ENCODE results near the gene ABCB9. TPM values are rescaled to one million over a fixed set of nuclear protein-coding genes. Genes with fewer than 3 reads are reported as not detected.

Gene ABCB9
- total RNA-seq, 4 donors from 2014 or later: 2.3 to 8.4 (median 3.5) TPM

GRCh38 chr12:122974892-122975789, 8.9 kb upstream of the ABCB9 start, which contains the start of gene OGFOD2:
Gene OGFOD2 (plus strand): TSS chr12:122975244. CDS start chr12:122975252, 8 bp downstream.
- Histone ChIP-seq H3K27ac (peak within 1 kb of the TSS; percentile 91 to 99 (median 97)), H3K27me3 (no peaks in the 10 kb centered on the region), H3K36me3 (peaks cover 0 to 27% of the 10 kb centered on the region in 2 donors), H3K9me3 (no peaks in the 10 kb centered on the region), H3K4me3 (peak within 1 kb of the TSS; percentile 89 to 94), H3K4me1 (peaks cover 0 to 55% (median 31%) of the 10 kb centered on the region in 3 donors)
- TF ChIP-seq POLR2AphosphoS5 (IDR thresholded peaks at IDR 0.05) (peak; percentile 77), CTCF (IDR thresholded peaks at IDR 0.05) (peak in 1 of 4 experiments; percentile 8), POLR2A (IDR thresholded peaks at IDR 0.05) (peak in 1 of 2 donors; percentile 26), EP300 (IDR thresholded peaks at IDR 0.05) (no peak)
- WGBS, 2 donors (ENCODE audit: low coverage in 1 of 2): 3% methylated on average over 7 of the region's 66 CpGs; no CpG with 5 or more reads in 1 of the 2 donors
- peak; percentile 89 for ATAC-seq

- Histone ChIP-seq H3K36me3 (peaks cover 0 to 27% of the 10 kb centered on the region in 2 donors), H3K9me3 (no peaks in the 10 kb centered on the region), H3K4me1 (peaks cover 0 to 47% (median 24%) of the 10 kb centered on the region in 3 donors), H3K27ac (peak overlapping the region; percentile 91 to 99 (median 97)), H3K27me3 (no peaks in the 10 kb centered on the region), H3K4me3 (peak overlapping the region; percentile 89 to 94)
- peak; percentile 96 for ATAC-seq
- WGBS, 2 donors (ENCODE audit: low coverage in 1 of 2): 1% methylated on average over 9 of the region's 32 CpGs; no CpG with 5 or more reads in 1 of the 2 donors
- TF ChIP-seq POLR2A (IDR thresholded peaks at IDR 0.05) (no peak), EP300 (IDR thresholded peaks at IDR 0.05) (no peak), POLR2AphosphoS5 (IDR thresholded peaks at IDR 0.05) (peak; percentile 78), CTCF (IDR thresholded peaks at IDR 0.05) (no peak)
Measured at GRCh38 chr12:122974274-122974891, 8.1 kb upstream of the ABCB9 start.

- Histone ChIP-seq H3K9me3 (no peaks in the 10 kb centered on the region), H3K27me3 (no peaks in the 10 kb centered on the region), H3K27ac (no peak overlapping the region), H3K4me3 (no peak overlapping the region), H3K4me1 (peaks cover 0 to 29% (median 20%) of the 10 kb centered on the region in 3 donors), H3K36me3 (no peaks in the 10 kb centered on the region)
- no peak for TF ChIP-seq EP300 (IDR thresholded peaks at IDR 0.05)
- TF ChIP-seq CTCF (IDR thresholded peaks at IDR 0.05): no peak
- TF ChIP-seq POLR2A (IDR thresholded peaks at IDR 0.05): no peak
- no peak for TF ChIP-seq POLR2AphosphoS5 (IDR thresholded peaks at IDR 0.05)
- no peak for ATAC-seq
- 4 to 22% methylated on average over 2 to 4 of the region's 4 CpGs for WGBS, 2 donors (ENCODE audit: low coverage in 1 of 2)
Measured at GRCh38 chr12:122969676-122970075, 3.4 kb upstream of the ABCB9 start.

GRCh38 chr12:122968104-122968503, 1.8 kb upstream of the ABCB9 start:
- ATAC-seq: no peak
- Histone ChIP-seq H3K27me3 (no peaks in the 10 kb centered on the region), H3K4me1 (peaks cover 0 to 37% (median 24%) of the 10 kb centered on the region in 3 donors), H3K4me3 (no peak overlapping the region), H3K9me3 (no peaks in the 10 kb centered on the region), H3K36me3 (no peaks in the 10 kb centered on the region), H3K27ac (no peak overlapping the region)
- TF ChIP-seq POLR2AphosphoS5 (IDR thresholded peaks at IDR 0.05) (no peak), CTCF (IDR thresholded peaks at IDR 0.05) (no peak), POLR2A (IDR thresholded peaks at IDR 0.05) (no peak), EP300 (IDR thresholded peaks at IDR 0.05) (no peak)
- 84 to 88% methylated on average over 2 of the region's 2 CpGs for WGBS, 2 donors (ENCODE audit: low coverage in 1 of 2)

All from gastroesophageal sphincter (tissue), 4 donors.